Skeletal muscle tissue (tissue), 4 donors: ENCODE data around the gene CMSS1. TPM values are rescaled to one million over a fixed set of nuclear protein-coding genes. Genes with fewer than 3 reads are reported as not detected.
A peak's percentile ranks its signal among the peaks of the same experiment; 100 is the strongest.

ENCODE experiments used
- H3K27ac ChIP-seq: one replicate; pipeline ENCODE4 v1.7.0; 2013; ENCODE audit warnings: mild to moderate bottlenecking, low read depth, low read length, inconsistent platforms
- H3K27me3 ChIP-seq, 3 donors: one replicate each; pipeline ENCODE4 v1.7.0; 2013; ENCODE audit warnings: low read length in 3 of 3; ENCODE audit not compliant: control insufficient read depth in 3 of 3, insufficient read depth in 3 of 3
- H3K36me3 ChIP-seq, 3 donors: one replicate each; pipeline ENCODE4 v1.7.0; 2013; ENCODE audit warnings: low read length in 3 of 3; ENCODE audit not compliant: control insufficient read depth in 3 of 3, insufficient read depth in 3 of 3
- H3K4me1 ChIP-seq, 3 donors: one replicate each; pipeline ENCODE4 v1.7.0; 2013; ENCODE audit warnings: low read length in 3 of 3, mild to moderate bottlenecking in 3 of 3; ENCODE audit not compliant: control insufficient read depth in 3 of 3, insufficient read depth in 3 of 3
- H3K4me3 ChIP-seq, 3 donors: one replicate each; pipeline ENCODE4 v1.7.0; 2013; ENCODE audit warnings: low read length in 3 of 3
- H3K9ac ChIP-seq, 3 donors: one replicate each; pipeline ENCODE4 v1.7.0; 2013; ENCODE audit warnings: low read length in 3 of 3, mild to moderate bottlenecking in 3 of 3, moderate library complexity in 2 of 3, low read depth in 1 of 3
- H3K9me3 ChIP-seq, 3 donors: one replicate each; pipeline ENCODE4 v1.7.0; 2013; ENCODE audit warnings: low read length in 3 of 3; ENCODE audit not compliant: control insufficient read depth in 3 of 3
- total RNA-seq: library from RNA; depleted of rRNA; stranded (reverse); fragments of >200 nt; gene quantifications from one replicate; pipeline ENCODE4 v1.2.3, GENCODE V29; 2014
- donor health status: Osteomylitis.

The CMSS1 gene
- total RNA-seq, 1 donor from 2014 or later, result 8.4 TPM

- Histone ChIP-seq H3K4me1 (peaks cover 18 to 36% (median 27%) of the 10 kb centered on the region in 3 donors), H3K27ac (peak overlapping the region; percentile 28), H3K9ac (no peak overlapping the region)
Measured at GRCh38 chr3:100022506-100022905, 204.8 kb downstream of the CMSS1 start.

DNA sequence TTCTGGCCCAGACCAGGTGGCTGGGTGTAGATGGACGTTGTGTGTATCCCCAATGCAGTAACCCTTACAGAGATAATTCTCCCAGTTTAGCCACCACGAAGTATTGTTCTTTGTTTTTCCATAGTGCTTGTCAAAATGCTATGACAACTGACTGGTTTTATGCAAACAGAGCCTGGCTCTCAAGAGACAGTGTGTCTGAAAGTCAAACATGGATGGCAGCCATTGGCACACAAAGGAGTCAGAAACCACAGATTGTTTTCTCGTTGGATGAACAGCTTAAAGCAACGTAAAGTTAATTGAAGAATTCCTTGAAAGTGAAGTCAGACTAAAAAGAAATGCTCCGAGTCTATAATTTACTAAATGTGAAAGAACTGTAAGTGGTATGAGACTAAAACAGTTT is 205.5 kb downstream of the CMSS1 start:
- Histone ChIP-seq H3K36me3 (no peaks in the 10 kb centered on the region), H3K27me3 (no peaks in the 10 kb centered on the region), H3K4me1 (peaks cover 18 to 36% (median 27%) of the 10 kb centered on the region in 3 donors), H3K9ac (no peak overlapping the region), H3K4me3 (no peak overlapping the region), H3K9me3 (no peaks in the 10 kb centered on the region), H3K27ac (peak overlapping the region; percentile 28)

More at GRCh38 chr3:100022506-100022905, 204.8 kb downstream of the CMSS1 start:
- Histone ChIP-seq H3K4me3 (no peak overlapping the region), H3K36me3 (no peaks in the 10 kb centered on the region), H3K27me3 (no peaks in the 10 kb centered on the region), H3K9me3 (no peaks in the 10 kb centered on the region)

- Histone ChIP-seq H3K27ac (peak overlapping the region; percentile 0), H3K4me1 (peaks cover 18 to 36% (median 27%) of the 10 kb centered on the region in 3 donors), H3K4me3 (no peak overlapping the region), H3K36me3 (no peaks in the 10 kb centered on the region), H3K27me3 (no peaks in the 10 kb centered on the region), H3K9ac (no peak overlapping the region), H3K9me3 (no peaks in the 10 kb centered on the region)
Measured at GRCh38 chr3:100023595-100023994, 205.9 kb downstream of the CMSS1 start.

- no peaks in the 10 kb centered on the region for H3K9me3 ChIP-seq
- H3K4me1 ChIP-seq, result peaks cover 18 to 36% (median 27%) of the 10 kb centered on the region in 3 donors
- H3K9ac ChIP-seq, result no peak overlapping the region
- no peaks in the 10 kb centered on the region for H3K36me3 ChIP-seq
- H3K27me3 ChIP-seq, result no peaks in the 10 kb centered on the region
- no peak overlapping the region for H3K4me3 ChIP-seq
- H3K27ac ChIP-seq, result no peak overlapping the region
Measured at GRCh38 chr3:100024520-100025303, 207.1 kb downstream of the CMSS1 start.

DNA sequence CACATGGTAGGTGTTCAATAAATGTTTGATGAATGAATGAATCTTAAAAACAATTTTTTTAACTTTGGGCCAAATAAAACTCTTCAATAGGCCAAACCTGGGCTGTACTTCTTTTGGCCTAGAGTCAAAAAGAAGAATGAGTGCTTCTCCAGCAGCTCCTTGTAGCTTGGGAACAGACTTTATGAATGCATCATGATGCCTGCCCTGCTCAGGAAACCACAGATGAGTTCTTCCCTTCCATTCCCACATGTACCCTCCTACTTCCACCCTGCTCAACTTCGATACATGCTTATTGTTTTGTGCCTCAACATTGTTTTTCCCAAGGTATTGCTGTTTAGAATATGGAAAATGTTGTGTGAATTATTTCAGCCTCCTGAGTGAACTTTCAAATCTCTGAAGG is 209.7 kb downstream of the CMSS1 start:
- no peak overlapping the region for H3K27ac ChIP-seq
- no peaks in the 10 kb centered on the region for H3K9me3 ChIP-seq
- no peak overlapping the region for H3K4me3 ChIP-seq
- no peak overlapping the region for H3K9ac ChIP-seq
- no peaks in the 10 kb centered on the region for H3K36me3 ChIP-seq
- no peaks in the 10 kb centered on the region for H3K27me3 ChIP-seq
- peaks cover 21 to 43% (median 26%) of the 10 kb centered on the region in 3 donors for H3K4me1 ChIP-seq

GRCh38 chr3:100029052-100029451 is 211.4 kb downstream of the CMSS1 start:
- no peaks in the 10 kb centered on the region for H3K9me3 ChIP-seq
- no peaks in the 10 kb centered on the region for H3K27me3 ChIP-seq
- H3K36me3 ChIP-seq, result no peaks in the 10 kb centered on the region
- H3K27ac ChIP-seq, result no peak overlapping the region
- no peak overlapping the region for H3K9ac ChIP-seq
- H3K4me3 ChIP-seq, result no peak overlapping the region
- peaks cover 23 to 48% (median 26%) of the 10 kb centered on the region in 3 donors for H3K4me1 ChIP-seq

GRCh38 chr3:100029689-100030088 is 212.0 kb downstream of the CMSS1 start:
- no peak overlapping the region for H3K9ac ChIP-seq
- H3K36me3 ChIP-seq, result no peaks in the 10 kb centered on the region
- no peak overlapping the region for H3K4me3 ChIP-seq
- no peaks in the 10 kb centered on the region for H3K27me3 ChIP-seq
- no peaks in the 10 kb centered on the region for H3K9me3 ChIP-seq
- H3K4me1 ChIP-seq, result peaks cover 21 to 50% (median 29%) of the 10 kb centered on the region in 3 donors
- H3K27ac ChIP-seq, result peak overlapping the region; percentile 3

- no peaks in the 10 kb centered on the region for H3K27me3 ChIP-seq
- H3K36me3 ChIP-seq, result no peaks in the 10 kb centered on the region
- H3K4me1 ChIP-seq, result peaks cover 18 to 45% (median 28%) of the 10 kb centered on the region in 3 donors
- H3K27ac ChIP-seq, result peak overlapping the region; percentile 3
- H3K9ac ChIP-seq, result no peak overlapping the region
- no peak overlapping the region for H3K4me3 ChIP-seq
- no peaks in the 10 kb centered on the region for H3K9me3 ChIP-seq
Measured at GRCh38 chr3:100030346-100030745, 212.7 kb downstream of the CMSS1 start.

DNA sequence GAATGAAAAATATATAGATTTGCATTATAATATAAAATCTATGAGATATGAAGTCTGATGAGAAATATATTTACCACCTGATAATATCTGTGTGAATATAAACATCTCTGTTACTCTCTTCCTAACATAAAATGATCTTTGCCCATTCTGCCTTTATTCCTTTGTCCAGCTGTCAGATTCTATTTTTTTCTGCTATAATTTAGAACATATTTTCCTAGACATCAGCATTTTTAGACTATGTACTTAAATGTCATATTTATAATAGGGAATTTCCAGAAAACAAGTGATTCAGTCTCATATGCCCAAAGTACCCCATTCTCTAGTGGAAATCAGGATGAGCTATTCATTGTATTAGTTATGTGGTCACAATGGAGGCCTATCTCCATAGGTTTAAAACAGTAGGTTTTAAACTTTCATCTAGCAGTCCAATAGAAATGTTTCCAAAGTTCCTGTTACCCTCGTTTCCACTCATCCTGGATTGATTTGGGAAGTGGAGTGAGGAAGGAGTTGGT is 213.3 kb downstream of the CMSS1 start:
- Histone ChIP-seq H3K4me1 (peaks cover 18 to 40% (median 24%) of the 10 kb centered on the region in 3 donors), H3K36me3 (no peaks in the 10 kb centered on the region), H3K9ac (no peak overlapping the region), H3K4me3 (no peak overlapping the region), H3K27me3 (no peaks in the 10 kb centered on the region), H3K9me3 (no peaks in the 10 kb centered on the region), H3K27ac (peak overlapping the region; percentile 3)

- no peak overlapping the region for H3K9ac ChIP-seq
- peak overlapping the region; percentile 20 for H3K27ac ChIP-seq
- H3K36me3 ChIP-seq, result no peaks in the 10 kb centered on the region
- H3K4me1 ChIP-seq, result peaks cover 18 to 36% (median 23%) of the 10 kb centered on the region in 3 donors
- H3K4me3 ChIP-seq, result no peak overlapping the region
- H3K27me3 ChIP-seq, result no peaks in the 10 kb centered on the region
- H3K9me3 ChIP-seq, result no peaks in the 10 kb centered on the region
Measured at GRCh38 chr3:100032243-100032642, 214.6 kb downstream of the CMSS1 start.
